GM19035 (cell line): ENCODE measurements around the gene HCK.

Source experiments
- ATAC-seq: cut with Tn5 transposase; IDR thresholded peaks from one replicate; pipeline ENCODE4 v1.9.1; 2021; ENCODE audit not compliant: unreplicated experiment

Gene HCK

DNA sequence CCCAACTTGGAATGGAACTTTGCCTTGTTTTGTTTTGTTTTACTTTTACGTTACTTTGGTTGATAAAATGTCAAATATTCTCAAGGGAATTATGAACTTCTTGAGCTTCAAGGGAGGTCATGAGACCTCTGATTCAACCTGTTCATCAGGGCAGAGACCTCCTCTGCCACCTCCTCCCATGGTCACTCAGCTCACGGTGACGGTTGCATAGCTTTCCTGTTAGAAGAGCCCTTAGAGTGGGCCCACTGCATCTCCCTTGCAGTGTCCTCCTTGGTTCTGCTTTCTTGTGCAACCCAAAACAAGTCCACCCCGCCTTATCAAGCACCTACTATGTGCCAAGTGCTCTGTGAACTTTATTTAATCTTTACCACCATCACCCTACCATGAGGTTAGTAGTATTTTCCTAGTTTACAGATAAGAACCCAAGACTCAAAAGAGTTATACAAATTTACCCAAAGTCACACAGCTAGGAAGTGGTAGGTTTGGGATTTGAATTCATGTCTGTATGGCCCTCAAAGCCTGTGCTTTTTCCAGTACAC lies 72.9 kb downstream of the HCK start:
- no peak for ATAC-seq

DNA sequence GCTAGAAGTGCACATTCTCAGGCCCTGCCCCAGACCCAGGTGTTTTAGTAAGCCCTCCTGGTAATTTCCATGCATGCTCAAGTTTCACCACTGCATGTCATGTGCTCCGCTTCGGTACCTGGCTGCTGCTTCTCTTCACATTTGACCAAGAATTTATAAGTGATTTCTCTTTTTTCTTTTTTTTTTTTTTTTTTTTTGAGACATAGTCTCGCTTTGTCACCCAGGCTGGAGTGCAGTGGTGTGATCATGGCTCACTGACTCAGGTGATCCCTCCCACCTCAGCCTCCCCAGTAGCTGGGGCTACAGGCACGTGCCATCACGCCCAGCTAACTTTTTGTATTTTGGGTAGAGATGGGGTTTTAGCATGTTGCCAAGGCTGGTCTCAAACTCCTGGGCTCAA lies 73.5 kb downstream of the HCK start:
- no peak for ATAC-seq

DNA sequence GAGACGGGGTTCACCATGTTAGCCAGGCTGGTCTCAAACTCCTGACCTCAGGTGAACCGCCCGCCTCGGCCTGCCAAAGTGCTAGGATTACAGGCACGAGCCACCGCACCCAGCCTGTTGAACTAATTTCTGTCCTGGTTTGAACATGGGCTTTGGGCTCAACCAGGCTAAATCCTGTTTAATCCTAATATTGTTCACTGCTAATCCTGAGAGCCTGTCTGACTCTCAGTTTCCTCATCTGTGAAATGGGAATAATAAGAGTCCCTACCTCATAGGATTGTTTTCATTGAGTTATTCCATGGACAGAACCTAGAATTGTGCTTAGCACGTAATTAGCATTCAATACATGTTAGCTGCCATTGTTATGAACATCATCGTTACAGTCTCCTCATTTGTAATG lies 74.9 kb downstream of the HCK start:
- ATAC-seq, result no peak

DNA sequence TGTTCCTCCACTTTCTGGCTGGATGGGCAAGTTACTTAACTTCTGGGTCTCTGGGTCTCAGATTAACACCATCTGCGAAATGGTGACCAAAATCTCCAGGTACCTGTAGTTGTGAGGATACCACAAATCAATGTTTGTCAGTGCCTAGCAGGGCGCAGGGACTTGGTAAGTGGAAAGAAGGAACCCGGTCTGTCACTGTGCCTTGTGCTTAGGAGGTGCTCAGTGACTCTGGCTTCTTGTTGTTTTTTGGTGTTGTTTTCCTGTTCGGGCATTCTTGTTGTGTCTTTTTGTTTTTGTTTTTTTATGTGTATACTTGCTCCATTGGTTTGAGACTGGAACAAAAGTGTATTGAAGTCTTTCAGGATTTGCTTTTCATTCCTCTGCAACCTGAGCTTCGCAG lies 75.3 kb downstream of the HCK start:
- ATAC-seq, result no peak

DNA sequence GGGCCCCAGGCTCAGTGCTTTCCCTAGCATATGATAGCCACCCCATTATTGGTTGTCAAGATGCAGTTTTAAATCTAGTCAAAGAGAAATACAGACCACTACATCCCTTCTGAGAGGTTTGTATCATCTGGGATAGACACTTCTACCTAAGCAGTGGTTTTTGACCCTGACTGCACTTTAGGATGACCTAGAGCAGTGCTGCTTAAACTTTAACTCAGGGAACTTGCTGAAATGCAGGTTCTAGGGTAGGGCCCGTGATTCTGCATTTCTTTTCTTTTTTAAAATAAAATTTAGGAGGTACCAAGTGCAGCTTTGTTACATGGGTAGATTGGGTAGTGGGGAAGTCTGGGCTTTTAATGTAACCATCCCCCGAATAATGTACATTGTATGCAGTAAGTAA lies 76.1 kb downstream of the HCK start:
- no peak for ATAC-seq

DNA sequence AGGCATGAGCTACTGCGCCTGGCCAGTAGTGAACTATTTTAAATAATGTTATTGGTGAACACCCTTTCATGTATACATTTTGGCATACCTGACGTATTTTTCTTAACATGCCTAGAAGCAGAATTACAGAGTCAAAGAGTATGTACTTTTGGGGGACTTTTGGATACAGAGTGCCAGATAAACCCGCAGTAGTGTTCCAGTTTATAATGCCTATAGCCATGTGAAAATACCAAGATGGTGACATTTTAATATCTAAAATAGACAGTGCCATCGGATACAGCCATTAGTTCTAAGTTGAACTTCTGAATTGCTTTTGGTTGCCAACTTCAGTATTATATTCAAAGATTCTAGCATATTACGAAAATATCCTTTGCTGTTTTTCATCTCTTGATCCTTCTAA lies 77.8 kb downstream of the HCK start:
- no peak for ATAC-seq

DNA sequence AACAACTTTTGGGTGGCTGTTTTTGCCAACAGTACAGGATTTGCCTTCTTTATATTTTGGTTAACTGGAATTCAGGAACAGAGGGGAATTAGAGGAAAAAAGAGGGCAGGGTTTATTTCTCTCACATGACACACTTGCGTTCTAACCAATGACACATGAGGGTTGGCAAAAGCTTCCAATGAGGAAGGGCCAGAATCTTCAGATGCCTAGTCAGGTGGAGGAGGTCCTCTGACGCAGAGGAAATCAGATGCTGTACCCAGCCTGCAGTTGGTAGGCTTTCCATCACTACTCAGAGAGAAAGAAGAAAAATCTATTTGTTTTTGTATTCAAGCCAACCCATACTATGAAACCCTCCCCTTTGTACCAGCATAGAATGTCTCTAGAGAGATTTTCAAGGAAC lies 78.3 kb downstream of the HCK start:
- ATAC-seq, result no peak

DNA sequence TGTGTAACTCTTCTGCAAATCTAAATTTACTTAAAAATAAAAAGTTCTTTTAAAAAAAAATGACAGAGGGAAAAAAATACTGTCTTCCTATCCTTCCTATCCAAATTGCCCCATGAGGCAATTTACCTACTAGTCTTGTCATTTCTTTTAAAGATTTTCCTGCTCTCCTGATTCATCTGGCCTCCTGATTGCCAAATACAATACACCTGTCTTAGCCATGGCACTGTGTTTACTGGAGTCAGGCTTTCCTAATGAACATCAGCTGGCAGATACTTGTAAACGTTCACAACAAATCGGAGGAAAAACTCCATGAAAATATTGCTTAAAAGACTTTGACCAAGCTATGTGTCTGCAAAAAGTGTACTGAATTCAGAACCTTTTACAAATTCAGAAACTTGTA lies 78.9 kb downstream of the HCK start:
- no peak for ATAC-seq

DNA sequence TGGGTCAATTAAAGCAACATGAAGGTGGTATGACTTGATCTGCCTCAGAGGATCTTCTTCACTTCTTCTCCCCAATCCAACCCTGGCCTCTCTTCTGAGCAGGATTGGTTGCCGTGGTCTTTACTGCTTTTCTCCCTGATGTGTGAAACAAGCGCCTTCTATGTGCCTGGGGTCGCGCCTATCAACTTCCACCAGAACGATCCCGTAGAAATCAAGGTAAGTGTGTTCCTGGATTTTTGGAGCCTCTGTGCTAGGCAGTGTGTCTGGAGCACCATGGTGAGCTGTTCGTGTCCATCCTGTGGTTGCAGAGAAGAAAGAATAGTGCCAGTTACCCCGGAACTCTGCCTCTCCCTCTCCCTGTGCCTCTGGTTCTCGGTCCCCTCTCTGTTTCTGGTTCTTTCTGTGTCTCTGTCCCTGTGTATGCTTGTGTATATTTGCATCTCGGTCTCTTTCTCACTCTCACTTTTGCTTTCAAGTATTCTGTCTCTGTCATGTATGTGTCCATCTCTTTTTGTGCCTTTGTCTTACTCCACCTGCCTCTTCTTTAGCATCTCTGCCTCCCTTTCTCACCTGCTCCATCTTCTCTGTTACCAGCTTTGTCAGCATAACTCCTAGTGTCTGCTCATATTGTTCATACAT lies 81.0 kb downstream of the HCK start:
- ATAC-seq, result peak; percentile 65

DNA sequence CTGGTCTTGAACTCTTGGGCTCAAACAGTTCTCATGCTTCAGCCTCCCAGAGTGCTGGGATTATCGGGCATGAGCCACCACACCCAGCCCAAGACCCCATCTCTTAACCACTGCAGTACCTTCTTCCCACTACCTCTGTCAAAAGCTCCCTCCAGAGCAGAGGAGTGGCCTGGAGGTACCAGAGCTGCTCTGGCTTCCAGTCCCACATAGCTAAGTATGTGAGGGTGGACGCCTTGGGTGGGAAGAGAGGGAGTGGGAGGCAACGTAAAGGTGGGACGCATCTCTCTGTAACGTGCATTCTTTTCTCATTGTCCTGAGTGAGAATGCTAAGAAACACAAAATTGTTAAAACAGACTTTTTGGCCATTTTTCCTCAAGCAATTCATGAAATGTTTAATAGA lies 82.0 kb downstream of the HCK start:
- ATAC-seq, result no peak

DNA sequence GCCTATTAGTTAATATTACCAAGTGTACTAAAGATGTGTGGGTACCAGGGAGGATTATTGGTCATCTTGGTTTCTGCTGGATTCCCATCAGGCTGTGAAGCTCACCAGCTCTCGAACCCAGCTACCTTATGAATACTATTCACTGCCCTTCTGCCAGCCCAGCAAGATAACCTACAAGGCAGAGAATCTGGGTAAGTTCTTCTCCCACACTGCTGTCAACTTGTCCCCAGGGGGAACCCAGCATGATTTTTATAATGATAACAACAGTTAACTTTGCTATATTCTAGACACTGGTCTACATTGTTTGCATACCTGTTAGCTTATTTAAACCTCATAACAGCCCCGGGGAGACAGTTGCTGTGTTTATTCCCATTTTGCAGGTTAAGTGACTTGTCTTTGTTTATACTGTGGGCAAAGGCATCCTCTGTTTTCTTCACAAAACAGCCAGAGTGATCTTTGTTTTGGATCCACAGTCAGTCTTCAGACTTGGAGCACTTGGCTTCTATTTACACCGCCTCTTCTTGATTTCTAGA lies 84.0 kb downstream of the HCK start:
- ATAC-seq, result no peak

DNA sequence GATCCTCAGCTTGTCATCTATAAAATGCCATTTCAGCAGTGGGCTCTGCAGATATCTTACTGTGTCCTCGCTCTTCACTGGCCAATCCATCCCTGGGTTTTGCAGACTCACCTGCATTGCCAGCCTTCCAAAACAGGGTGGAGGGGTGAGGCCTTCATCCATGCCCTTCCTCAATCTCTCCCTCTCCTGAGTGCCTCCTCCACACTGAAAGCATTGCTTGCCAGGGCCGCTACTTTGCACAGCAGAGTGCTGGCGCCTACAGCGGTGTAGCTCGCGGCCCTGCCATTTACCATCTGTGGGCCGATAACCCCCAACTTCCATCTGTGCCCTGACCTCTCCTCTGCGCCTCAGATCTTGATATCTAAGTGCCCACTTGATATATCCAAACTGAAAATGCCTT lies 86.9 kb downstream of the HCK start:
- ATAC-seq, result no peak

DNA sequence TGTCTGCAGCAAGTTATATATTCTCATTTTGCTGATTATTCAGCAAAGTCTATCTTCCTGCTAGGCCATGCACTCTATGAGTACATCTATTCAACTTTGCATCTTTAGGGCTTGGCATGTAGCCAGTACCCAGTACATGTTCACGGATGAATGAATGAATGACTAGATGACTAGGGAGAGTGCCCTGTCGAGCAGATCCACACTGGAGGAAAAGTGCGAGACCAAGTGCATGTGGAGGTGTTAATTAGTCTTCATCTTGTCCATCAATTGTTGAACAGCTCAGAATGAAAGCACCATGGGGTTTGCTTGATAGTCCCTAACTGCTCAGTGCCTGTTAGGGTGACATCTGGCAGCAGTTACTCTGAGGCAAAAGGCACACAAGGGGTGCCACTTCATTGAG lies 87.9 kb downstream of the HCK start:
- no peak for ATAC-seq

DNA sequence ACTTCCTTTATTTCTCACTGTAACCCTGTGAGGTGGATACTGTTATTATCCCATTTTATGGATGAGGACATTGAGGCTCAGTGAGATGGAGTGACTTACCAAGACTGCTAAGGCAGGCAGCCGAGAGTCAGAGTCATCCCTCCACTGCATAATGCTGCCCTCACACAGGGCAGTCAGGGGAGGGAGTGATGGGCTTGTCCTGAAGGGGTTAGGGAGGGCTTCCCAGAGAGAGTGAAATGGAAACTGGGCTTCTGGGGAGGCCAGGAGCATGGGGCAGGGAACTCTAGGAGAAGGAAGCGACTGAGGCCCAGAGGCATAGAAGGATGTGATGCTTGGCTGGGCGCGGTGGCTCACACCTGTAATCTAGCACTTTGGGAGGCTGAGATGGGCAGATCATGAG lies 88.6 kb downstream of the HCK start:
- ATAC-seq, result no peak

DNA sequence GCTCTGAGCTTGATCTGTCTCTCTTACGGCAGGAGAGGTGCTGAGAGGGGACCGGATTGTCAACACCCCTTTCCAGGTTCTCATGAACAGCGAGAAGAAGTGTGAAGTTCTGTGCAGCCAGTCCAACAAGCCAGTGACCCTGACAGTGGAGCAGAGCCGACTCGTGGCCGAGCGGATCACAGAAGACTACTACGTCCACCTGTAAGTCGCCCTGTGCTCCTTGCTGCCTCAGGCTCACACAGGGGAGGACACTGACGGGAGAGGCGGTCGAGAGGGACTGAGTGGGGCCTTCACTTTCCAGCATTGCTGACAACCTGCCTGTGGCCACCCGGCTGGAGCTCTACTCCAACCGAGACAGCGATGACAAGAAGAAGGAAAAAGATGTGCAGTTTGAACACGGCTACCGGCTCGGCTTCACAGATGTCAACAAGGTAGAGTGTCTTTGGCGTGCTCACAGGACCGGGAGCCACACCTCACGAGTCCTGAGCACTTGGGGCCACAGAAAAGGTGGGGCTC lies 89.5 kb downstream of the HCK start:
- no peak for ATAC-seq

DNA sequence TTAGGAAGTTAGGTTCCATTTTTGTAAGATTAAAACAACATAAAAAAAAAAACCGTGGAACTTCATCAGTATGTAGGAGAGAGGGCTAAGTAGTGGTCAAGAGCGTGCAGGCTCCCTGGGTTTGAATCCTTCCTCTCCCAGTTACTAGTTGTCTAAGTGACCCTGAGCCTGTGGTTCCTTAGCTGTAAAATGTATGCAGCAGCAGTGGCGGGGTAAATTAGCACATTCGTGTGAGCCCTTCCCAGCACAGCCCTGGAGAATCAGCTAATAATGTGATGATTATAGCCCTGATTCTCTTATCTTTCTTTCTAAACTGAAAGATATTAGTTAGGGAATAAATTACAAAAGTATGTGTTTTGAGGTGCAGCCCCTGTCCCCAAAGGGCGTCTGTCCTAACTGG lies 90.0 kb downstream of the HCK start:
- ATAC-seq, result no peak

DNA sequence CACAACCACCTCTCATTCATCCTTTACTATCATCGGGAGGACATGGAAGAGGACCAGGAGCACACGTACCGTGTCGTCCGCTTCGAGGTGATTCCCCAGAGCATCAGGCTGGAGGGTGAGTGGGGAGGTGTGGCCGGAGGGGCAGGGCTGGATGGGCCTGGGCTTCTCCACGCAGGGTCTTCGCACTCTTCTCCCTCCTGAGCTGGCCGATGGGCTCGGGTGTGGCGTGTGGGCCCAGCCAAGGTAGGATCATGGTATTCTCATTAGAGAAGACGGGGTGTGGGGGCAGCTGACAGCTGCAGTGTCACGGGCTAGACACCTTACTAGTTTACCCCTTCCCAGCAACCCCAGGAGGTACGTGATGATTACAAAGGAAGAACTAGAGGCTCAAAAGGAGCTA lies 90.9 kb downstream of the HCK start:
- no peak for ATAC-seq

DNA sequence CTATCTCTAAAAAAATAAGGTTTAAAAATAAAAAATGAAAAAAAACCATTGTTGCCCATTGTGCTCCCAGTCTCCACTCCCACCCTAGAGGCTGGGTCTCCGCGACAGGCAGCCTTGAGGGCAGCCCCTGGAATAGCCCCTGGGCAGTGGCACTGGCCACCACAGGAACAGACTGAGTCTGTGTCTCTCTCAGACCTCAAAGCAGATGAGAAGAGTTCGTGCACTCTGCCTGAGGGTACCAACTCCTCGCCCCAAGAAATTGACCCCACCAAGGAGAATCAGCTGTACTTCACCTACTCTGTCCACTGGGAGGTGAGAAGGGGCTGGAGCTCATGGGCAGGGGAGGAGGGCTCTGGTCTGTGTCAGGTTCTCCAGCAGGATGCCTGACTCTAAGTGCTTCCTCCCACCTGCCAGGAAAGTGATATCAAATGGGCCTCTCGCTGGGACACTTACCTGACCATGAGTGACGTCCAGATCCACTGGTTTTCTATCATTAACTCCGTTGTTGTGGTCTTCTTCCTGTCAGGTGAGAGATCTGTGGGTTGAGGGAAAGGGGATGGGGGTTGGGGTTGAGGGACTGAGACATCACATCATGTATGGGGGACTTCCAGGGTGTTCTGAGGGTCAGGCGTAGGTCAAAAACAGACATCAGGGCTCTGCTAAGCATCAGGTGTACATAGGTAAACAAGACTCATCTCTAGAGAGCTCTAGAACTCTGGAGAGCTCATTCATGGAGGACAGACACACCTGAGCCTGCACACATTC lies 93.0 kb downstream of the HCK start:
- no peak for ATAC-seq

DNA sequence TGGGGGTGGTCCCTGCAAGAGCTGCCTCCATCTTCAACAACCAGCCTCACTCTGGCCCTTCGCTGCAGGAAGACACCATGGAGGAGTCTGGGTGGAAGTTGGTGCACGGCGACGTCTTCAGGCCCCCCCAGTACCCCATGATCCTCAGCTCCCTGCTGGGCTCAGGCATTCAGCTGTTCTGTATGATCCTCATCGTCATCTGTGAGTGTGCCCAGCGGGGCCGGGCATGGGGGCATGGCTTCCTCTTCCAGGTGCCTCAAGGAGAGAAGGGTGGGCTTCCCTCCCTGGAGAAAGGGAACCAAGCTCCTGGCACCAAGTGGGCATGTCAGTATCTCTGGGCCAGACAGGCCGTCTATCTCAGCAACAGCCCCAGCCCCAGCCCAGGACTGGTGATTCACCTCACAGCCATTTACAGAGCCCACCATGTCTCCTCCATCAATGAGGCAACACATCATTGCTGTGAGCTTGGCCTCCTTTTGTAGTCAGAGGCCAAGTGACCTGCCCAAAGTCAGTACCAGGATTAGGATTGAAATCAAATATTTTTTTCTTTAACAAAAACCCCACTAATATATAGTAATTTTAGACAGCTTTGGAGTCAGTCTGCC lies 97.6 kb downstream of the HCK start:
- ATAC-seq, result no peak

DNA sequence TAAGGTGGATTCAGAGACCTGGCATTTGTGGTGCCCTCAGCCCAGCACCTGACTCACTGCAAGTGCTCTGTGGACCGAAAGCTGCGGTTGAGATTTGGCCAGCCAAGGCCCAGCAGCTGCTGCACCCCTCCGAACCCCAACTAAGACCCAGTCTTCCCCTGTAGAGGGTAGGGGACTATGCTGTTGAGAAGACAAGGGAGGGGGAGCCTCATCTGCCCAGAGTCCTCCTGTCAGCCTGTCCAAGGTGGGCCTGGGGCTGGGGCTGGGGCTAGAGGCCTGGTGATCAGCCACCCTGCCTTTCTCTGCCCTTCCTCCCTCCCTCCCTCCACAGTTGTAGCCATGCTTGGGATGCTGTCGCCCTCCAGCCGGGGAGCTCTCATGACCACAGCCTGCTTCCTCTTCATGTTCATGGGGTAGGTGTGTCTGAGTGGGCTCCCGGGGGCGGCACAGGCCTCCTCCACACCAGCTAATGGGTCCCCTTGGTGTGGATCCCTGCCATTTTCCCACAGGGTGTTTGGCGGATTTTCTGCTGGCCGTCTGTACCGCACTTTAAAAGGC lies 98.3 kb downstream of the HCK start:
- no peak for ATAC-seq
